ENCODE results near the gene TTK. TPM values are rescaled to one million over a fixed set of nuclear protein-coding genes. Genes with fewer than 3 reads are reported as not detected.

The TTK gene
- polyA plus RNA-seq (2013, experiment 1 of 2; ENCODE audit: insufficient read length), result 29.5 TPM
- 3.9 TPM for polyA plus RNA-seq (2013, experiment 2 of 2; ENCODE audit: insufficient read length)

GRCh38 chr6:80004173-80005072 is at the start of gene TTK:
TSS of gene TTK (plus strand) at chr6:80004649. CDS start at chr6:80005844, 1,195 bp downstream.
- peak; percentile 95 for DNase-seq

GRCh38 chr6:79954849-79955248 is 49.6 kb upstream of the TTK start:
- DNase-seq, result no peak

- no peak for DNase-seq
These were observed 39.8 kb upstream of the TTK start for GRCh38 chr6:79964607-79965081.

GRCh38 chr6:79967178-79967577 is 37.3 kb upstream of the TTK start:
- DNase-seq, result no peak

- DNase-seq, result no peak
These were observed 34.7 kb upstream of the TTK start for GRCh38 chr6:79969784-79970183.

- no peak for DNase-seq
These were observed 33.3 kb upstream of the TTK start for GRCh38 chr6:79971193-79971592.

GRCh38 chr6:79981652-79982051 is 22.8 kb upstream of the TTK start:
- DNase-seq, result no peak

GRCh38 chr6:79984261-79984660 is 20.2 kb upstream of the TTK start:
- no peak for DNase-seq

GRCh38 chr6:79985128-79985527 is 19.3 kb upstream of the TTK start:
- no peak for DNase-seq

GRCh38 chr6:79989641-79990040 is 14.8 kb upstream of the TTK start:
- DNase-seq, result no peak

- DNase-seq, result no peak
These were observed 11.2 kb upstream of the TTK start for GRCh38 chr6:79993012-79993910.

GRCh38 chr6:79993911-79994309 is 10.5 kb upstream of the TTK start:
- no peak for DNase-seq

- DNase-seq, result no peak
These were observed 6.7 kb upstream of the TTK start for GRCh38 chr6:79997728-79998127.

- DNase-seq, result no peak
These were observed 3.1 kb upstream of the TTK start for GRCh38 chr6:80001337-80001736.

GRCh38 chr6:80003826-80004172 is 650 bp upstream of the TTK start:
- no peak for DNase-seq

- DNase-seq, result no peak
These were observed 957 bp downstream of the TTK start for GRCh38 chr6:80005406-80005805.

- no peak for DNase-seq
These were observed 2.1 kb downstream of the TTK start for GRCh38 chr6:80006541-80006940.

GRCh38 chr6:80009531-80009930 is 5.1 kb downstream of the TTK start:
- DNase-seq, result no peak

- no peak for DNase-seq
These were observed 5.8 kb downstream of the TTK start for GRCh38 chr6:80010288-80010687.

- DNase-seq, result no peak
These were observed 11.5 kb downstream of the TTK start for GRCh38 chr6:80015839-80016435.

GRCh38 chr6:80020381-80021120 is 16.1 kb downstream of the TTK start:
- DNase-seq, result no peak

- DNase-seq, result no peak
These were observed 16.7 kb downstream of the TTK start for GRCh38 chr6:80021131-80021530.
